BJ (cell line): ENCODE data around the gene EFNA2. TPM values are rescaled to one million over a fixed set of nuclear protein-coding genes. Genes with fewer than 3 reads are reported as not detected.

Experiments
- CTCF ChIA-PET: fragments of 350-600 bp; formaldehyde crosslinking; extraction: SDS; loops from one replicate; lab custom pipeline; 2021; ENCODE audit warnings: antibody characterized with exemption, inconsistent platforms; lab: Yijun Ruan, JAX
- POLR2A ChIA-PET: fragments of 300-600 bp; sonication (Branson Sonifier 250); formaldehyde crosslinking; extraction: SDS; loops from one replicate; lab custom pipeline; 2021; ENCODE audit warnings: antibody characterized with exemption; lab: Charles Lee
- DNase-seq: peaks from one replicate; pipeline ENCODE4 v3.0.0-alpha.2; 2011; ENCODE audit warnings: low read depth
- H3K27me3 ChIP-seq: 2 replicates; pipeline ENCODE4 v1.6.0; 2011; ENCODE audit warnings: low read length; ENCODE audit not compliant: control insufficient read depth, insufficient read depth
- H3K36me3 ChIP-seq: 2 replicates; pipeline ENCODE4 v1.5.1; 2011; ENCODE audit warnings: low read length; ENCODE audit not compliant: control insufficient read depth, insufficient read depth
- H3K4me3 ChIP-seq: 2 replicates; pipeline ENCODE4 v1.5.1; 2011; ENCODE audit warnings: low read depth, mild to moderate bottlenecking, control low read depth, low read length
- polyA plus RNA-seq: library from polyadenylated mRNA; depleted of rRNA; stranded (reverse); fragments of >200 nt; gene quantifications from 2 replicates; pipeline ENCODE4 v1.2.3, GENCODE V29; 2011
- TF ChIP-seq, protein P1 (sequence below): IDR thresholded peaks from 2 replicates; pipeline ENCODE4 v1.5.1; 2011; ENCODE audit warnings: low read depth, mild to moderate bottlenecking, control low read depth, inconsistent platforms, low read length, moderate library complexity; ENCODE audit not compliant: insufficient read depth

EFNA2 gene
- polyA plus RNA-seq, 1 experiment = not detected

DNA sequence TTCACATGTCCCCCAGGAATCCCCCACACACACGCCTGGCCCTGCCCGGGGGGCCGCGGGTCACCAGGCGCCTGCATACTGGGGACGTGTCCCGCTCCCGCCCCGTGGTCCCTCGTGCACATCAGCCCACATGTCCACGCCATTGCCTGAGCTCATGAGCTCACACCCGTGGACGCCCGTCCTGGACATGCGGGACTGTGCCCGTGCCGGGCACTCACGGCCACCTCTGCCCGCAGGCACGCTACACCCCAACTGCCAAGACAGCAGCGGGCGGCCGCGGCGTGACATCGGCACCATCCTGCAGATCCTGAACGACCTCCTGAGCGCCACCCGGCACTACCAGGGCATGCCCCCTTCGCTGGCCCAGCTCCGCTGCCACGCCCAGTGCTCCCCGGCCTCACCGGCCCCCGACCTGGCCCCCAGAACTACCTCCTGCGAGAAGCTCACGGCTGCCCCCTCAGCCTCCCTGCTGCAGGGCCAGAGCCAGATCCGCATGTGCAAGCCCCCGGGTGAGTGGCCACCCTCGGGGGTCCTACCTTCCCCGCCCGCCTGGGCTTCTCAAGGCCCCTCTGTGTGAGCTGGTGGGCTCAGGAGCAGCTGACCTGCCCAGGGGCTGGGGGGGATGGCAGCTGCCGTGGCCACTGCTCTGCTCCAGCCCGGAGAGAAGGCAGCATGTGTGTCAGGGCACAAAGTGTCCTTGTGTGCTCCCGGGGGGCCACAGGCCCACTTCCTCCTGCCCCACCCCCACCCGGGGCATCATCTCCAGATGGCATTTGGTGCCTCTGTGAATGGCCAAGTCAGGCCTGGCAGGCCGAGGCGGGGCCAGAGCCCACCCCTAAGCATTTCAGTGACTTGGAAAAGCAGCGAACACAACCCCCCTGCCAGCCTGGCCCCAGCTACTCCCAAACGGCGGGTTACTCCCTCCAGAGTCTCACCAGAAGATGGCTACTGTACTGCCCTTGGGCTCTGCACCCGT, 30.2 kb upstream of the EFNA2 start:
- ChIA-PET POLR2A (interaction anchor here (1.0 kb wide), 1 partner anchor 13 kb away, joined by 3 read pairs; no protein-coding TSS in a partner anchor), CTCF (interaction anchor here (2.5 to 6.2 kb wide), 2 partner anchors 11 to 12 kb away, joined by 19 to 104 read pairs; partner anchors contain the start of gene CIRBP)
- Histone ChIP-seq H3K27me3 (no peaks in the 10 kb centered on the region), H3K4me3 (no peak overlapping the region), H3K36me3 (peaks cover 56% of the 10 kb centered on the region)
- TF ChIP-seq, protein P1, sequence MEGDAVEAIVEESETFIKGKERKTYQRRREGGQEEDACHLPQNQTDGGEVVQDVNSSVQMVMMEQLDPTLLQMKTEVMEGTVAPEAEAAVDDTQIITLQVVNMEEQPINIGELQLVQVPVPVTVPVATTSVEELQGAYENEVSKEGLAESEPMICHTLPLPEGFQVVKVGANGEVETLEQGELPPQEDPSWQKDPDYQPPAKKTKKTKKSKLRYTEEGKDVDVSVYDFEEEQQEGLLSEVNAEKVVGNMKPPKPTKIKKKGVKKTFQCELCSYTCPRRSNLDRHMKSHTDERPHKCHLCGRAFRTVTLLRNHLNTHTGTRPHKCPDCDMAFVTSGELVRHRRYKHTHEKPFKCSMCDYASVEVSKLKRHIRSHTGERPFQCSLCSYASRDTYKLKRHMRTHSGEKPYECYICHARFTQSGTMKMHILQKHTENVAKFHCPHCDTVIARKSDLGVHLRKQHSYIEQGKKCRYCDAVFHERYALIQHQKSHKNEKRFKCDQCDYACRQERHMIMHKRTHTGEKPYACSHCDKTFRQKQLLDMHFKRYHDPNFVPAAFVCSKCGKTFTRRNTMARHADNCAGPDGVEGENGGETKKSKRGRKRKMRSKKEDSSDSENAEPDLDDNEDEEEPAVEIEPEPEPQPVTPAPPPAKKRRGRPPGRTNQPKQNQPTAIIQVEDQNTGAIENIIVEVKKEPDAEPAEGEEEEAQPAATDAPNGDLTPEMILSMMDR = no peak
- DNase-seq = no peak

DNA sequence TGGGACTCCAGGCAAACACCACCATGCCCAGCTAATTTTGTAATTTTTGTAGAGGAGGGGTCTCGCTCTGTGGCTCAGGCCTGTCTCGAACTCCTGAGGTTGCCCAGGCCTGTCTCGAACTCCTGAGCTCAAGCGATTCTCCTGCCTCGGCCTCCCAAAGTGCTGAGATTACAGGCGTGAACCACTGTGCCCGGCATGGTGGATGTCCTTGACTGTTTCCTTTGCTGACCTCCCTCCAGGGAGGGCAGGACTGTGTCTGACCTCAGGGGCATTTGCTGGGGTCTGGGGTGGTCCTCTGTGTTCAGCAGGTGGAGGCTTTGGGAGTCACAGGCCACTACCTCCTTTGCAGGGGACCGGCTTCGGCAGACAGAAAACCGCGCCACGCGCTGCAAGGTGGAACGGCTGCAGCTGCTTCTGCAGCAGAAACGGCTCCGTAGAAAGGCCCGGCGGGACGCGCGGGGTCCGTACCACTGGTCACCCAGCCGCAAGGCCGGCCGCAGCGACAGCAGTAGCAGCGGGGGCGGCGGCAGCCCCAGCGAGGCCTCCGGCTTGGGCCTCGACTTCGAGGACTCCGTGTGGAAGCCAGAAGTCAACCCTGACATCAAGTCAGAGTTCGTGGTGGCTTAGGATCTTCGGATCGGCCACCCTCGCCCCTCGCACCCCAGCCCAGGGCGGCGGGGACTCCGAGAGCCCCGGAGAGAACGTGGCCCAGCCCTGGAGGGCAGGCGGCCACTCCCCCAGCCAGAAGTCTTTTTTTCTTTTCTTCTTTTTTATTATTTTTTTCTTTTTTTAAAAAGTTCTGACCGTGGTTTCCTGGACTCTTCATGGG, 28.8 kb upstream of the EFNA2 start:
- CTCF ChIA-PET = interaction anchor here (2.5 to 12.8 kb wide), 3 partner anchors 10 to 13 kb away, joined by 19 to 437 read pairs (median 104); partner anchors contain the start of genes ATP5F1D and CIRBP
- H3K36me3 ChIP-seq = peaks cover 46% of the 10 kb centered on the region

DNA sequence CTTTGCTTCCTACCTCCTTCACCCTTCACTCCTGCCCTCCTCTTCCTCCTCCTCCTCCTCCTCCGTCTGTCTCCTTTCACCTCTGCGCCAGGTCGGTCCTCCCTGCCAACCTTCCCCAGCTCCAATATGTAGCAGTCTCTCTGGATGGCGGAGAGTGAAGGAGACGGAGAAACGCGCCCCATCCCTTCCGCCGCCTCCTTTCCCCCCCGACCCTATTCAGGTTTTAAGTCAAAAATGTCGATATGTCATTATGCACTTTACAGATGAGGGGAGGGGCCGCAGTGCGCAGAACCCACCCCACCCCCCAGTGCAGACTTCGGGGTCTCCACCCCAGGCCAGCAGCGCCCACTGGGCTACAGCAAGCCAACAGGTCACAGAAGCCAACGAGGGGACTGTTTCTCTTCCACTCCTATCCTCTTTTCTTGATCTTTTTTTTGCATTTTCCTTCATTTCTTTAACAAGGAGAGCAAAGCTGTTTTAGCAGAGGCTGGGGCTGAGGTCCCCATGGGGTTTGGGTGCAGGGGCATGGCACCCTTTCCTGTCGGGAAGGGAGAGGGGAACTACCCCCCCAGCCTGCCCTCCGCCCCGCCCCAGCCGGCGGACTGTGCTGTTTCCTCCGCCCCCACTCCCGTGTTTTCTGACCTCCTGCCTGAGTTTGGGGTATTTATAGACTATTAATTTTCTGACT, 28.1 kb upstream of the EFNA2 start:
- CTCF ChIA-PET = interaction anchor here (12.8 kb wide), 1 partner anchor 14 kb away, joined by 437 read pairs; the partner anchor contains the start of gene ATP5F1D
- no peaks in the 10 kb centered on the region for H3K27me3 ChIP-seq
- DNase-seq = no peak
- TF ChIP-seq, protein P1 = no peak
- no peak overlapping the region for H3K4me3 ChIP-seq
- H3K36me3 ChIP-seq = peaks cover 44% of the 10 kb centered on the region
- POLR2A ChIA-PET = interaction anchor here (0.7 to 1.3 kb wide), 2 partner anchors 9 to 11 kb away, joined by 3 to 6 read pairs; no protein-coding TSS in a partner anchor

More for the DNA sequence above, 28.8 kb upstream of the EFNA2 start:
- TF ChIP-seq, protein P1 = no peak
- POLR2A ChIA-PET = interaction anchor here (0.7 to 1.3 kb wide), 2 partner anchors 12 to 397 kb away, joined by 3 to 7 read pairs; no protein-coding TSS in a partner anchor
- H3K27me3 ChIP-seq = no peaks in the 10 kb centered on the region
- no peak overlapping the region for H3K4me3 ChIP-seq
- DNase-seq = no peak

DNA sequence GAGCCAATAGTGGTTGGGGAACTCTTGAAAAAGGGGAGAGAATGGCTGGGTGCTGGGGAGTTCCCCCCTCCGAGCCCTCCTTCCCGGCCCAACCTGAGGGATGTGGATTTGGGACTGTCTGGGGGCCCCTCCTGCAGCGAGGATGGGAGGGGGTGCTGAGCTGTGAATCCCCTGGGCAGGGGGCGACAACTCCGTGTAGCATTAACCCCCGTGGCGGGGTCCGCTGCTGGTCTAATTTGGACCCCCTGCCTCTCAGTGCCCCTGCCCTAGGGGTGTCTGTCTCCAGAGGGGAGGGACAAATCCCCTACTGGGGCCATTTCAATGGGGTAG, 27.5 kb upstream of the EFNA2 start:
- TF ChIP-seq, protein P1 = no peak
- ChIA-PET CTCF (interaction anchor here (12.8 kb wide), 1 partner anchor 14 kb away, joined by 437 read pairs; the partner anchor contains the start of gene ATP5F1D), POLR2A (interaction anchor here (0.7 kb wide), 1 partner anchor 9 kb away, joined by 6 read pairs; no protein-coding TSS in a partner anchor)
- Histone ChIP-seq H3K27me3 (no peaks in the 10 kb centered on the region), H3K36me3 (peaks cover 44% of the 10 kb centered on the region), H3K4me3 (no peak overlapping the region)
- DNase-seq = no peak
